GM23338 (cell line): ENCODE results near the gene SPACA4. TPM values are rescaled to one million over a fixed set of nuclear protein-coding genes. Genes with fewer than 3 reads are reported as not detected.

Source experiments
- ATAC-seq: fragments of 200-7000 bp; cut with Tn5 transposase; 3 replicates; pipeline ENCODE4 v1.9.1; 2020
- DNase-seq: peaks from one replicate; pipeline ENCODE4 v3.0.0-alpha.2; 2015; ENCODE audit warnings: low spot score
- H2AFZ ChIP-seq: fragments of 200-600 bp; sonication (generic); 2 replicates; pipeline ENCODE4 v1.8.0; 2016; ENCODE audit warnings: antibody characterized with exemption, mild to moderate bottlenecking, moderate library complexity
- H3F3A ChIP-seq: fragments of 200-600 bp; sonication (generic); replicated peaks from 2 replicates; pipeline ENCODE4 v1.8.0; 2017; ENCODE audit warnings: antibody characterized with exemption, mixed run types, low read depth
- H3K27ac ChIP-seq: fragments of 200-600 bp; sonication (generic); 2 replicates; pipeline ENCODE4 v1.6.1; 2016; ENCODE audit warnings: low read depth
- H3K27me3 ChIP-seq: fragments of 200-600 bp; sonication (generic); 2 replicates; pipeline ENCODE4 v1.8.0; 2016; ENCODE audit warnings: mild to moderate bottlenecking, mixed run types, moderate library complexity; ENCODE audit not compliant: insufficient read depth
- H3K36me3 ChIP-seq: fragments of 200-600 bp; sonication (generic); 2 replicates; pipeline ENCODE4 v1.8.0; 2016; ENCODE audit warnings: mild to moderate bottlenecking; ENCODE audit not compliant: insufficient read depth
- H3K4me1 ChIP-seq: fragments of 200-600 bp; sonication (generic); 2 replicates; pipeline ENCODE4 v1.8.0; 2016; ENCODE audit warnings: mild to moderate bottlenecking, moderate library complexity; ENCODE audit not compliant: insufficient read depth
- H3K4me2 ChIP-seq: fragments of 200-600 bp; sonication (generic); 2 replicates; pipeline ENCODE4 v1.7.1; 2017; ENCODE audit warnings: mixed run types
- H3K4me3 ChIP-seq: fragments of 200-600 bp; sonication (generic); 2 replicates; pipeline ENCODE4 v1.6.1; 2016; ENCODE audit warnings: mixed run types
- H3K79me2 ChIP-seq: fragments of 200-600 bp; sonication (generic); replicated peaks from 2 replicates; pipeline ENCODE4 v1.8.0; 2017; ENCODE audit warnings: mild to moderate bottlenecking; ENCODE audit not compliant: insufficient read depth
- H3K9me2 ChIP-seq: fragments of 200-600 bp; sonication (generic); 2 replicates; pipeline ENCODE4 v1.8.0; 2017; ENCODE audit not compliant: insufficient read depth
- H4K20me1 ChIP-seq: fragments of 200-600 bp; sonication (generic); replicated peaks from 2 replicates; pipeline ENCODE4 v1.8.0; 2017; ENCODE audit warnings: mild to moderate bottlenecking; ENCODE audit not compliant: insufficient read depth
- H3K27ac Mint-ChIP-seq: 2 replicates; pipeline ENCODE4 v1.8.0; 2020; ENCODE audit warnings: inconsistent platforms, mild to moderate bottlenecking, moderate library complexity, mixed read lengths
- H3K27me3 Mint-ChIP-seq: 3 replicates; pipeline ENCODE4 v1.8.0; 2022; ENCODE audit warnings: low read depth, mild to moderate bottlenecking, moderate library complexity, mixed read lengths, inconsistent platforms; ENCODE audit not compliant: insufficient read depth, poor library complexity
- H3K36me3 Mint-ChIP-seq: 3 replicates; pipeline ENCODE4 v1.8.0; 2021; ENCODE audit warnings: low read depth, mild to moderate bottlenecking, inconsistent platforms, moderate library complexity, mixed read lengths
- H3K4me1 Mint-ChIP-seq: 3 replicates; pipeline ENCODE4 v1.8.0; 2020; ENCODE audit warnings: mild to moderate bottlenecking, inconsistent platforms, mixed read lengths
- H3K4me3 Mint-ChIP-seq: 3 replicates; pipeline ENCODE4 v1.8.0; 2021; ENCODE audit warnings: moderate library complexity, mild to moderate bottlenecking, inconsistent platforms, mixed read lengths
- H3K9me3 Mint-ChIP-seq: 3 replicates; pipeline ENCODE4 v1.8.0; 2020; ENCODE audit warnings: moderate library complexity, mild to moderate bottlenecking, inconsistent platforms, mixed read lengths
- CREB1 ChIP-seq: fragments of 250-450 bp; sonication (Bioruptor Pico); IDR thresholded peaks from 2 replicates; pipeline ENCODE4 v1.5.0; 2020; ENCODE audit warnings: low read depth, mild to moderate bottlenecking, moderate library complexity
- CTCF ChIP-seq, 2 experiments: fragments of 200-600 bp in 1 of 2; sonication (generic) in 1 of 2; conservative IDR thresholded peaks; 2 replicates each; pipeline versions ENCODE4 v1.5.1 to v1.6.1; 2016 to 2017; ENCODE audit warnings: antibody characterized with exemption in 2 of 2, low read depth in 2 of 2, mild to moderate bottlenecking in 2 of 2, moderate library complexity in 1 of 2
- ETS1 ChIP-seq: IDR thresholded peaks from 2 replicates; pipeline ENCODE4 v1.6.1; 2016; ENCODE audit warnings: antibody characterized with exemption
- POLR2AphosphoS5 ChIP-seq: IDR thresholded peaks from 2 replicates; pipeline ENCODE4 v1.6.1; 2016; ENCODE audit warnings: antibody characterized with exemption, low read depth
- REST ChIP-seq: IDR thresholded peaks from one replicate; pipeline ENCODE4 v1.6.1; 2018; ENCODE audit warnings: antibody characterized with exemption; ENCODE audit not compliant: unreplicated experiment
- STAT1 ChIP-seq: IDR thresholded peaks from one replicate; pipeline ENCODE4 v1.6.1; 2016; ENCODE audit warnings: antibody characterized with exemption; ENCODE audit not compliant: unreplicated experiment
- ZNF114 ChIP-seq: fragments of 250-450 bp; sonication (Bioruptor Pico); IDR thresholded peaks from 2 replicates; pipeline ENCODE4 v1.5.0; 2020; ENCODE audit warnings: mild to moderate bottlenecking, moderate library complexity
- ZNF331 ChIP-seq: fragments of 250-450 bp; sonication (Bioruptor Pico); IDR thresholded peaks from 2 replicates; pipeline ENCODE4 v1.5.0; 2020; ENCODE audit warnings: low read depth, mild to moderate bottlenecking, moderate library complexity
- polyA plus RNA-seq: library from polyadenylated mRNA; unstranded; fragments of >200 nt; fragmentation: Nextera tagmentation; extraction: Ambion mirVana; gene quantifications from 2 replicates; pipeline ENCODE4 v1.2.1, GENCODE V29; 2016
- total RNA-seq: library from RNA; depleted of rRNA; stranded (reverse); fragments of >200 nt; shearing (Covaris generic); gene quantifications from 2 replicates; pipeline ENCODE4 v1.2.3, GENCODE V29; 2014

The SPACA4 gene
- total and polyA plus RNA-seq, 2 experiments from 2014 or later = not detected

- Histone ChIP-seq H3F3A (no peaks in the 10 kb centered on the region), H3K79me2 (no peaks in the 10 kb centered on the region), H4K20me1 (no peaks in the 10 kb centered on the region), H2AFZ (no peak overlapping the region), H3K27me3 (no peaks in the 10 kb centered on the region), H3K9me2 (no peaks in the 10 kb centered on the region), H3K4me3 (no peak overlapping the region), H3K4me2 (no peak overlapping the region), H3K4me1 (no peaks in the 10 kb centered on the region), H3K27ac (no peak overlapping the region), H3K36me3 (no peaks in the 10 kb centered on the region)
- TF ChIP-seq POLR2AphosphoS5 (no peak), ZNF331 (CRISPR knock-in tag) (no peak), ZNF114 (no peak), STAT1 (no peak), CTCF (conservative IDR thresholded peaks at IDR 0.05; ENCODE audit: low read depth in 2 of 2) (no peak), REST (no peak), CREB1 (CRISPR knock-in tag) (no peak)
- no peaks in the 10 kb centered on the region for H3K36me3 Mint-ChIP-seq
- H3K9me3 Mint-ChIP-seq = peaks cover 2% of the 10 kb centered on the region; the same call in 2 of the 3 replicates
- DNase-seq = no peak
- ATAC-seq = no peak
- H3K4me1 Mint-ChIP-seq = peaks cover 4% of the 10 kb centered on the region; the same call in 2 of the 3 replicates
- H3K27me3 Mint-ChIP-seq = peaks cover 11% of the 10 kb centered on the region
- H3K27ac Mint-ChIP-seq = no peak overlapping the region
- no peak overlapping the region for H3K4me3 Mint-ChIP-seq
These were observed 24.4 kb upstream of the SPACA4 start for GRCh38 chr19:48582168-48582567.

GRCh38 chr19:48587387-48587786 is 19.2 kb upstream of the SPACA4 start:
- TF ChIP-seq POLR2AphosphoS5 = no peak
- TF ChIP-seq STAT1 = no peak
- no peak for TF ChIP-seq ETS1
- Mint-ChIP-seq H3K27ac (no peak overlapping the region), H3K9me3 (peaks cover 2% of the 10 kb centered on the region), H3K36me3 (no peaks in the 10 kb centered on the region), H3K4me1 (peaks cover 8% of the 10 kb centered on the region), H3K4me3 (no peak overlapping the region), H3K27me3 (peaks cover 36% of the 10 kb centered on the region)
- no peaks in the 10 kb centered on the region for H3K27me3 ChIP-seq
- no peaks in the 10 kb centered on the region for H3K79me2 ChIP-seq
- no peaks in the 10 kb centered on the region for H4K20me1 ChIP-seq
- H3F3A ChIP-seq = no peaks in the 10 kb centered on the region
- no peak overlapping the region for H3K27ac ChIP-seq
- DNase-seq (no peak), ATAC-seq (no peak)
- no peaks in the 10 kb centered on the region for H3K9me2 ChIP-seq
- H3K4me3 ChIP-seq = no peak overlapping the region
- 0 out of 2 replicates have a peak overlapping the region, but pooled peaks have one; percentile 14 for H2AFZ ChIP-seq
- H3K36me3 ChIP-seq = no peaks in the 10 kb centered on the region
- no peaks in the 10 kb centered on the region for H3K4me1 ChIP-seq
- H3K4me2 ChIP-seq = no peak overlapping the region
